IPS DF 6.9 (cell line): ENCODE data around the gene TPP2.

Source experiments
- DNase-seq: peaks from one replicate; pipeline ENCODE4 v3.0.0-alpha.2; 2013; ENCODE audit warnings: low read depth, low spot score
- H3K27ac ChIP-seq: one replicate; pipeline ENCODE4 v1.5.1; 2013; ENCODE audit warnings: low read length, control low read depth
- H3K27me3 ChIP-seq: 2 replicates; pipeline ENCODE4 v1.6.1; 2013; ENCODE audit warnings: mild to moderate bottlenecking, low read length; ENCODE audit not compliant: control insufficient read depth, insufficient read depth
- H3K36me3 ChIP-seq: 2 replicates; pipeline ENCODE4 v1.6.1; 2013; ENCODE audit warnings: low read length; ENCODE audit not compliant: control insufficient read depth, insufficient read depth
- H3K4me1 ChIP-seq: 2 replicates; pipeline ENCODE4 v1.6.1; 2013; ENCODE audit warnings: low read length; ENCODE audit not compliant: control insufficient read depth, insufficient read depth
- H3K4me3 ChIP-seq: 2 replicates; pipeline ENCODE4 v1.5.1; 2013; ENCODE audit warnings: mild to moderate bottlenecking, low read length
- H3K9me3 ChIP-seq: 2 replicates; pipeline ENCODE4 v1.6.1; 2013; ENCODE audit warnings: low read length, inconsistent platforms; ENCODE audit not compliant: control insufficient read depth, insufficient read depth
- WGBS: extraction: QIAGEN DNeasy Blood & Tissue Kit; methylation state at CpG from one replicate; pipeline ENCODE4 v1.1.7; 2013; ENCODE audit warnings: mixed read lengths, missing lambda C conversion rate; ENCODE audit not compliant: insufficient read length, insufficient coverage; 5-methylcytosine and 5-hydroxymethylcytosine counted together

The TPP2 gene

GRCh38 chr13:102591988-102592781 lies 4.6 kb upstream of the TPP2 start:
- 0 out of 2 replicates have a peak, but pooled peaks cover 1% of the 10 kb centered on the region for H3K4me1 ChIP-seq
- H3K4me3 ChIP-seq: peak overlapping the region; percentile 67; the same call in 1 of the 2 replicates
- H3K9me3 ChIP-seq: no peaks in the 10 kb centered on the region
- peak; percentile 78 for DNase-seq
- WGBS: no CpG with 5 or more reads among the region's 36 CpGs
- no peak overlapping the region for H3K27ac ChIP-seq
- no peaks in the 10 kb centered on the region for H3K27me3 ChIP-seq
- H3K36me3 ChIP-seq: no peaks in the 10 kb centered on the region

DNA sequence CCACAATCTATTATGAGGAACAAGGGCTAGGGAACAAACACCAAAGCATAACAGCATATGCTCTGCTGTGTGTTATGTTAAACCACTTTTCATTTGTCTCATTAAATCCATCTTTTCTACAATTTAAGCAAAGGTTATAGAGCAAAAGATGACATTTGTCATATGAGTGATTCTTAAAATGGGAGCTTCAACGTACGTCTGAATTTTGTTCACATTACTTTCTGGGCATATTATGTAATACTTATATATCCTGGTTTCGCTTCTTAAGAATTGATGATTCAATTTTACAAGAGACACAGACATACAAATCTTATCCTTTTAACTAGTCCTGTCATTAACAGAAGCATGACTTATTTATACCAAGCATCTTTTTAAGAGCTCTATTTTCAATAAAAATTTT lies 3.3 kb upstream of the TPP2 start:
- H3K9me3 ChIP-seq: no peaks in the 10 kb centered on the region
- H3K27me3 ChIP-seq: no peaks in the 10 kb centered on the region
- no peak overlapping the region for H3K27ac ChIP-seq
- DNase-seq: no peak
- H3K36me3 ChIP-seq: no peaks in the 10 kb centered on the region
- no peak overlapping the region for H3K4me3 ChIP-seq
- 0 out of 2 replicates have a peak, but pooled peaks cover 1% of the 10 kb centered on the region for H3K4me1 ChIP-seq
- no CpG with 5 or more reads among the region's 3 CpGs for WGBS

- H3K27me3 ChIP-seq: no peaks in the 10 kb centered on the region
- no CpG with 5 or more reads among the region's 67 CpGs for WGBS
- H3K36me3 ChIP-seq: no peaks in the 10 kb centered on the region
- 0 out of 2 replicates have a peak, but pooled peaks cover 3% of the 10 kb centered on the region for H3K4me1 ChIP-seq
- H3K4me3 ChIP-seq: peak overlapping the region; percentile 84
- no peaks in the 10 kb centered on the region for H3K9me3 ChIP-seq
- H3K27ac ChIP-seq: no peak overlapping the region
- DNase-seq: no peak
Observed at GRCh38 chr13:102597029-102597961, 509 bp downstream of the TPP2 start.

- Histone ChIP-seq H3K4me1 (0 out of 2 replicates have a peak, but pooled peaks cover 2% of the 10 kb centered on the region), H3K36me3 (no peaks in the 10 kb centered on the region), H3K9me3 (no peaks in the 10 kb centered on the region), H3K27ac (no peak overlapping the region), H3K4me3 (peak overlapping the region; percentile 47; the same call in 1 of the 2 replicates), H3K27me3 (no peaks in the 10 kb centered on the region)
- no peak for DNase-seq
- WGBS: no CpG with 5 or more reads among the region's 6 CpGs
Observed at GRCh38 chr13:102598061-102598460, 1.3 kb downstream of the TPP2 start.

GRCh38 chr13:102599426-102600012 lies 2.7 kb downstream of the TPP2 start:
- no peak for DNase-seq
- H3K4me1 ChIP-seq: 0 out of 2 replicates have a peak, but pooled peaks cover 1% of the 10 kb centered on the region
- no peaks in the 10 kb centered on the region for H3K9me3 ChIP-seq
- no peak overlapping the region for H3K4me3 ChIP-seq
- H3K27ac ChIP-seq: no peak overlapping the region
- no peaks in the 10 kb centered on the region for H3K36me3 ChIP-seq
- WGBS: 100% methylated on average over 1 of the region's 3 CpGs
- H3K27me3 ChIP-seq: no peaks in the 10 kb centered on the region

GRCh38 chr13:102606537-102607309 lies 9.9 kb downstream of the TPP2 start:
- Histone ChIP-seq H3K9me3 (no peaks in the 10 kb centered on the region), H3K4me3 (no peak overlapping the region), H3K36me3 (peaks cover 10% of the 10 kb centered on the region; the same call in 1 of the 2 replicates), H3K27me3 (no peaks in the 10 kb centered on the region), H3K27ac (no peak overlapping the region), H3K4me1 (no peaks in the 10 kb centered on the region)
- DNase-seq: no peak
- no CpG with 5 or more reads among the region's 9 CpGs for WGBS

DNA sequence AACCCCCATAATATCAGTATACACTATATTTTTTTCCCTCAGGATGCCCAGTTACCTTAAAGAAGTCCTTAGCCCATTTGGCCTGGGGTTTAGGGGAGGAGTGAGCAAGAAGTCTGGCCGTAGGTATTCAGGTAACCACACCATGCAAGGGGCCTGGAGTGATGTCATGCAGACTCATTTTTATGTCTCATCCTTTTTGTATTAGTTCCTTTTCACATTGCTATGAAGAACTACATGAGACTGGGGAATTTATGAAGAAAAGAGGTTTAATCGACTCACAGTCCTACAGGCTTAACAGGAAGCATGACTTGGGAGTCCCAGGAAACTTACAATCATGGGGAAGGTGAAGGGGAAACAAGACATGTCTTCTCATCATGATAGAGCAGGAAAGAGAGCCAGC lies 12.2 kb downstream of the TPP2 start:
- H3K27ac ChIP-seq: no peak overlapping the region
- no peak for DNase-seq
- H3K4me3 ChIP-seq: no peak overlapping the region
- H3K27me3 ChIP-seq: no peaks in the 10 kb centered on the region
- peaks cover 10% of the 10 kb centered on the region; the same call in 1 of the 2 replicates for H3K36me3 ChIP-seq
- H3K9me3 ChIP-seq: no peaks in the 10 kb centered on the region
- no peaks in the 10 kb centered on the region for H3K4me1 ChIP-seq
- WGBS: no CpG with 5 or more reads among the region's 2 CpGs

DNA sequence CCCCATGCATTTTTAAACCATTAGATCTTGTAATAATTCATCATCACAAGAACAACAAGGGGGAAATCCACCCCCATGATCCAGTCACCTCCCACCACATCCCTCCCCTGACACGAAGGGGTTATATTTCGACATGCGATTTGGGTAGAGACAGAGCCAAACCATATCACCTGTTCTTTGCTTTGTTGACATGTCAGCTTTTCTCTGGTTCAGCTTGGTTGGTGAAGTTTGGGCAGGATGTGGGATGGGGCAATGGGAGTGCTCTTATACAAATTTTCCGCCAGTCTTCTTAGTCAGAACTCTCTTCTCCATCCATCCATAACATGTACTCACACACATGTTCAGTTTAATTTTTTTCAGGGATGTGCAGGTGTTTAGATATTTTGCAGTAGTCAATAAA lies 12.9 kb downstream of the TPP2 start:
- no peak overlapping the region for H3K27ac ChIP-seq
- H3K4me1 ChIP-seq: no peaks in the 10 kb centered on the region
- WGBS: no CpG with 5 or more reads among the region's 4 CpGs
- no peaks in the 10 kb centered on the region for H3K27me3 ChIP-seq
- no peak for DNase-seq
- no peak overlapping the region for H3K4me3 ChIP-seq
- H3K36me3 ChIP-seq: peaks cover 10% of the 10 kb centered on the region; the same call in 1 of the 2 replicates
- H3K9me3 ChIP-seq: no peaks in the 10 kb centered on the region

DNA sequence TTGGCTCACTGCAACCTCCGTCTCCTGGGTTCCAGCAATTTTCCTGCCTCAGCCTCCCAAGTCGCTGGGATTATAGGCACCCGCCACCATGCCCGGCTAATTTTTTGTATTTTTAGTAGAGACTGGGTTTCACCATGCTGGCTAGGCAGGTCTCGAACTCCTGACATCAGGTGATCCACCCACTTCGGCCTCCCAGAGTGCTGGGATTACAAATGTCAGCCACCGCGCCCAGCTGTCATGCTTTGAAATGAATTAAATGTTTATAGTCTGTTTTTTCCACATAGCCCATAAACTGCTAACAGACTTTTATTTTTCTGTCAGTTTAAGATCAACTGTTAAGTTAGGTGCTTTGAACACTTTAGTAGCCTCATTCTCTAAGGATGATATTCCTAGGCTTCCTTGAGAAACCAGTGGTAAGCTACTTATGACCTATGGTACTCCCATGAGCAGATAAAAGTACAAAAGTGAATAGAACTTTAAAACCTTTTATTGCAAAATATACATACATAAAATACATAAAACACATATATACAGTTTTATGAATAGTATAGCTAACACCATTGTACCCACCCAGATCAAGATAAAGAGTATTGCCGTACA lies 13.6 kb downstream of the TPP2 start:
- H3K27ac ChIP-seq: no peak overlapping the region
- no peaks in the 10 kb centered on the region for H3K9me3 ChIP-seq
- peaks cover 7% of the 10 kb centered on the region; the same call in 1 of the 2 replicates for H3K36me3 ChIP-seq
- DNase-seq: no peak
- no peaks in the 10 kb centered on the region for H3K4me1 ChIP-seq
- no peak overlapping the region for H3K4me3 ChIP-seq
- no peaks in the 10 kb centered on the region for H3K27me3 ChIP-seq
- WGBS: no CpG with 5 or more reads among the region's 9 CpGs
